SK-N-SH (cell line): ENCODE data around the gene LPP. TPM values are rescaled to one million over a fixed set of nuclear protein-coding genes. Genes with fewer than 3 reads are reported as not detected.

Experiments used
- CTCF ChIA-PET: fragments of 300-600, 350-600 bp; formaldehyde crosslinking; extraction: SDS; loops from one replicate; lab custom pipeline; 2021; lab: Yijun Ruan, JAX
- POLR2A ChIA-PET: fragments of 350-600 bp; sonication (Branson Sonifier 250); formaldehyde crosslinking; extraction: SDS; loops from one replicate; lab custom pipeline; 2020; ENCODE audit warnings: antibody characterized with exemption, inconsistent platforms; lab: Yijun Ruan, JAX
- DNase-seq: peaks from one replicate; pipeline ENCODE4 v3.0.0; 2012
- H2AFZ ChIP-seq: fragments of 200-600 bp; sonication (generic); 2 replicates; pipeline ENCODE4 v1.8.1; 2016; ENCODE audit warnings: antibody characterized with exemption, mild to moderate bottlenecking, low read depth
- H3F3A ChIP-seq: fragments of 200-600 bp; sonication (generic); replicated peaks from 2 replicates; pipeline ENCODE3; 2016; ENCODE audit warnings: antibody characterized with exemption, mild to moderate bottlenecking; ENCODE audit not compliant: insufficient read depth
- H3K27ac ChIP-seq, 2 experiments: fragments of 200-500 bp in 1 of 2; fragments of 200-600 bp in 1 of 2; sonication (Bioruptor generic) in 1 of 2; sonication (generic), shearing (Covaris generic) in 1 of 2; 2 replicates each; pipeline versions ENCODE4 v1.5.1 to v1.6.1; 2014 to 2016; ENCODE audit warnings: low read depth in 2 of 2, inconsistent platforms in 1 of 2, low read length in 1 of 2, mild to moderate bottlenecking in 1 of 2, mixed read lengths in 1 of 2
- H3K27me3 ChIP-seq: fragments of 200-600 bp; sonication (generic), shearing (Covaris generic); 2 replicates; pipeline ENCODE4 v1.6.1; 2016; ENCODE audit warnings: mixed run types; ENCODE audit not compliant: insufficient read depth
- H3K36me3 ChIP-seq, 2 experiments: fragments of 200-500 bp in 1 of 2; fragments of 200-600 bp in 1 of 2; sonication (Bioruptor generic) in 1 of 2; sonication (generic) in 1 of 2; replicated peaks in 1 of 2; 2 replicates each; pipeline versions ENCODE3 to v1.5.1; 2014 to 2016; ENCODE audit warnings: low read length in 1 of 2, mild to moderate bottlenecking in 1 of 2; ENCODE audit not compliant: insufficient read depth in 2 of 2, control insufficient read depth in 1 of 2
- H3K4me1 ChIP-seq, 2 experiments: fragments of 200-500 bp in 1 of 2; fragments of 200-600 bp in 1 of 2; sonication (Bioruptor generic) in 1 of 2; sonication (generic), shearing (Covaris generic) in 1 of 2; 2 replicates each; pipeline versions ENCODE4 v1.5.1 to v1.6.1; 2014 to 2016; ENCODE audit warnings: low read depth in 1 of 2, low read length in 1 of 2, mixed run types in 1 of 2; ENCODE audit not compliant: insufficient read depth in 2 of 2, control insufficient read depth in 1 of 2
- H3K4me2 ChIP-seq: fragments of 200-600 bp; sonication (generic), shearing (Covaris generic); 2 replicates; pipeline ENCODE4 v1.6.1; 2017; ENCODE audit warnings: mixed run types
- H3K4me3 ChIP-seq, 2 experiments: fragments of 200-500 bp in 1 of 2; fragments of 200-600 bp in 1 of 2; sonication (Bioruptor generic) in 1 of 2; sonication (generic), shearing (Covaris generic) in 1 of 2; 2 replicates each; pipeline versions ENCODE4 v1.5.1 to v1.8.1; 2014 to 2016; ENCODE audit warnings: low read depth in 2 of 2, inconsistent platforms in 1 of 2, low read length in 1 of 2, mild to moderate bottlenecking in 1 of 2, mixed read lengths in 1 of 2, moderate library complexity in 1 of 2
- H3K79me2 ChIP-seq: fragments of 200-600 bp; sonication (generic); 2 replicates; pipeline ENCODE4 v1.8.1; 2017; ENCODE audit warnings: mild to moderate bottlenecking; ENCODE audit not compliant: insufficient read depth
- H3K9ac ChIP-seq: fragments of 200-600 bp; sonication (generic); 2 replicates; pipeline ENCODE4 v1.6.1; 2017; ENCODE audit warnings: mixed run types
- H3K9me2 ChIP-seq: fragments of 200-600 bp; sonication (generic); 2 replicates; pipeline ENCODE4 v1.6.1; 2017; ENCODE audit warnings: mixed run types
- H3K9me3 ChIP-seq: fragments of 200-600 bp; sonication (generic); 2 replicates; pipeline ENCODE4 v1.6.1; 2017; ENCODE audit warnings: mixed run types, mild to moderate bottlenecking, moderate library complexity
- H4K20me1 ChIP-seq: fragments of 200-600 bp; sonication (generic); 2 replicates; pipeline ENCODE4 v1.6.1; 2017; ENCODE audit warnings: mild to moderate bottlenecking, mixed run types; ENCODE audit not compliant: insufficient read depth
- ELF1 ChIP-seq: IDR thresholded peaks from 2 replicates; pipeline ENCODE4 v1.4.0; 2012
- EP300 ChIP-seq, 2 experiments: IDR thresholded peaks; 2 replicates each; pipeline versions ENCODE4 v1.4.0 to v1.6.1; 2012; ENCODE audit warnings: borderline replicate concordance in 1 of 2, low read depth in 1 of 2, low read length in 1 of 2
- EZH2phosphoT487 ChIP-seq: fragments of 200-600 bp; sonication (generic); IDR thresholded peaks from 2 replicates; pipeline ENCODE4 v1.6.1; 2017; ENCODE audit warnings: low read depth, mixed run types, mild to moderate bottlenecking, antibody characterized with exemption, moderate library complexity, borderline replicate concordance
- FOSL2 ChIP-seq: IDR thresholded peaks from 2 replicates; pipeline ENCODE4 v1.4.0; 2012; ENCODE audit warnings: low read depth, mild to moderate bottlenecking, moderate library complexity, borderline replicate concordance
- FOXM1 ChIP-seq: IDR thresholded peaks from 2 replicates; pipeline ENCODE4 v1.4.0; 2012; ENCODE audit warnings: low read depth, mild to moderate bottlenecking
- GABPA ChIP-seq: IDR thresholded peaks from 2 replicates; pipeline ENCODE4 v1.4.0; 2012; ENCODE audit warnings: low read depth, mild to moderate bottlenecking
- JUND ChIP-seq: IDR thresholded peaks from 2 replicates; pipeline ENCODE4 v1.4.0; 2012
- MAX ChIP-seq: IDR thresholded peaks from 2 replicates; pipeline ENCODE4 v1.4.0; 2012; ENCODE audit warnings: low read depth
- MEF2A ChIP-seq: IDR thresholded peaks from 2 replicates; pipeline ENCODE4 v1.4.0; 2012; ENCODE audit warnings: low read depth, borderline replicate concordance
- MXI1 ChIP-seq: IDR thresholded peaks from 2 replicates; pipeline ENCODE4 v1.6.1; 2012; ENCODE audit warnings: mild to moderate bottlenecking, low read depth, low read length, improper control_type of control experiment
- NRF1 ChIP-seq: IDR thresholded peaks from 2 replicates; pipeline ENCODE4 v1.6.1; 2012; ENCODE audit warnings: low read depth, mild to moderate bottlenecking, low read length
- PBX3 ChIP-seq: IDR thresholded peaks from 2 replicates; pipeline ENCODE4; 2012
- POLR2AphosphoS5 ChIP-seq: IDR thresholded peaks from 2 replicates; pipeline ENCODE4 v1.6.1; 2012; ENCODE audit warnings: low read depth, low read length
- RCOR1 ChIP-seq: fragments of 150-350 bp; IDR thresholded peaks from 2 replicates; pipeline ENCODE4 v1.6.1; 2017; ENCODE audit warnings: antibody characterized with exemption, low read length
- SIN3A ChIP-seq: IDR thresholded peaks from 2 replicates; pipeline ENCODE4 v1.6.1; 2012; ENCODE audit warnings: low read depth, mild to moderate bottlenecking, low read length, moderate library complexity, borderline replicate concordance
- SMC3 ChIP-seq: IDR thresholded peaks from 2 replicates; pipeline ENCODE4 v1.6.1; 2012; ENCODE audit warnings: low read depth, low read length, improper control_type of control experiment
- TAF1 ChIP-seq: IDR thresholded peaks from 2 replicates; pipeline ENCODE4 v1.6.1; 2012; ENCODE audit warnings: low read depth, mild to moderate bottlenecking, low read length, moderate library complexity, borderline replicate concordance
- TCF12 ChIP-seq: IDR thresholded peaks from 2 replicates; pipeline ENCODE4 v1.4.0; 2012
- YY1 ChIP-seq: IDR thresholded peaks from 2 replicates; pipeline ENCODE4 v1.4.0; 2012; ENCODE audit warnings: low read depth, mild to moderate bottlenecking
- WGBS: methylation state at CpG from one replicate; pipeline ENCODE4 v1.1.6; 2017; ENCODE audit warnings: low lambda C conversion rate; 5-methylcytosine and 5-hydroxymethylcytosine counted together
- polyA plus RNA-seq, 3 experiments: library from polyadenylated mRNA; depleted of rRNA; stranded (reverse); fragments of >200 nt; gene quantifications; 2 replicates each; pipeline ENCODE4 v1.2.3, GENCODE V29; 2012
- TF ChIP-seq, protein P1 (sequence below): IDR thresholded peaks from 2 replicates; pipeline ENCODE4 v1.4.0; 2012; ENCODE audit warnings: low read depth, borderline replicate concordance
- TF ChIP-seq, protein P2 (sequence below): IDR thresholded peaks from 2 replicates; pipeline ENCODE4 v1.6.1; 2012; ENCODE audit warnings: mild to moderate bottlenecking, low read depth, low read length, moderate library complexity

Gene LPP
- polyA plus RNA-seq, 1 of the 3 experiments (the other 2 are of a cell fraction) = 6.6 TPM

GRCh38 chr3:188417766-188418165, 263.8 kb downstream of the LPP start:
- ChIA-PET POLR2A (no interaction called here), CTCF (no interaction called here)
- Histone ChIP-seq H3K9me3 (no peaks in the 10 kb centered on the region), H3K4me2 (no peak overlapping the region), H3K9me2 (no peaks in the 10 kb centered on the region), H3K36me3 (peaks cover 0 to 19% of the 10 kb centered on the region in 2 experiments), H3K4me1 (peaks cover 0 to 22% of the 10 kb centered on the region in 2 experiments; a peak in 3 of 4 replicates), H2AFZ (no peak overlapping the region), H3K4me3 (no peak overlapping the region), H3K9ac (no peak overlapping the region), H3K27me3 (no peaks in the 10 kb centered on the region), H4K20me1 (no peaks in the 10 kb centered on the region), H3F3A (peaks cover 40% of the 10 kb centered on the region), H3K27ac (no peak overlapping the region), H3K79me2 (peaks cover 85% of the 10 kb centered on the region)
- no peak for TF ChIP-seq POLR2AphosphoS5
- no peak for TF ChIP-seq TAF1
- no peak for TF ChIP-seq ELF1
- WGBS = 58% methylated on average over 3 of the region's 3 CpGs
- no peak for DNase-seq

GRCh38 chr3:188421151-188421821, 267.3 kb downstream of the LPP start:
- POLR2A ChIA-PET = no interaction called here
- 20% methylated on average over 2 of the region's 2 CpGs for WGBS
- TF ChIP-seq, protein P1, sequence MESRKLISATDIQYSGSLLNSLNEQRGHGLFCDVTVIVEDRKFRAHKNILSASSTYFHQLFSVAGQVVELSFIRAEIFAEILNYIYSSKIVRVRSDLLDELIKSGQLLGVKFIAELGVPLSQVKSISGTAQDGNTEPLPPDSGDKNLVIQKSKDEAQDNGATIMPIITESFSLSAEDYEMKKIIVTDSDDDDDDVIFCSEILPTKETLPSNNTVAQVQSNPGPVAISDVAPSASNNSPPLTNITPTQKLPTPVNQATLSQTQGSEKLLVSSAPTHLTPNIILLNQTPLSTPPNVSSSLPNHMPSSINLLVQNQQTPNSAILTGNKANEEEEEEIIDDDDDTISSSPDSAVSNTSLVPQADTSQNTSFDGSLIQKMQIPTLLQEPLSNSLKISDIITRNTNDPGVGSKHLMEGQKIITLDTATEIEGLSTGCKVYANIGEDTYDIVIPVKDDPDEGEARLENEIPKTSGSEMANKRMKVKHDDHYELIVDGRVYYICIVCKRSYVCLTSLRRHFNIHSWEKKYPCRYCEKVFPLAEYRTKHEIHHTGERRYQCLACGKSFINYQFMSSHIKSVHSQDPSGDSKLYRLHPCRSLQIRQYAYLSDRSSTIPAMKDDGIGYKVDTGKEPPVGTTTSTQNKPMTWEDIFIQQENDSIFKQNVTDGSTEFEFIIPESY = no peak
- TF ChIP-seq MAX = peak; percentile 50; the same call in 1 of the 2 replicates
- TF ChIP-seq RCOR1 = no peak
- peak; percentile 85 for TF ChIP-seq FOSL2
- no peak for TF ChIP-seq NRF1
- no peak for TF ChIP-seq SMC3
- peak; percentile 69; the same call in 1 of the 2 replicates for TF ChIP-seq POLR2AphosphoS5
- TF ChIP-seq TCF12 = peak; percentile 95
- peak in 1 of 2 experiments; percentile 74; a peak in 1 of 4 replicates for TF ChIP-seq EP300 (IDR thresholded peaks at IDR 0.05; ENCODE audit: borderline replicate concordance in 1 of 2, low read depth in 1 of 2, low read length in 1 of 2)
- peak; percentile 92 for TF ChIP-seq JUND
- TF ChIP-seq FOXM1 = peak; percentile 49; the same call in 1 of the 2 replicates
- peak; percentile 78 for TF ChIP-seq PBX3
- no peak for TF ChIP-seq TAF1
- TF ChIP-seq MEF2A = peak; percentile 78
- no peak for TF ChIP-seq ELF1
- TF ChIP-seq, protein P2, sequence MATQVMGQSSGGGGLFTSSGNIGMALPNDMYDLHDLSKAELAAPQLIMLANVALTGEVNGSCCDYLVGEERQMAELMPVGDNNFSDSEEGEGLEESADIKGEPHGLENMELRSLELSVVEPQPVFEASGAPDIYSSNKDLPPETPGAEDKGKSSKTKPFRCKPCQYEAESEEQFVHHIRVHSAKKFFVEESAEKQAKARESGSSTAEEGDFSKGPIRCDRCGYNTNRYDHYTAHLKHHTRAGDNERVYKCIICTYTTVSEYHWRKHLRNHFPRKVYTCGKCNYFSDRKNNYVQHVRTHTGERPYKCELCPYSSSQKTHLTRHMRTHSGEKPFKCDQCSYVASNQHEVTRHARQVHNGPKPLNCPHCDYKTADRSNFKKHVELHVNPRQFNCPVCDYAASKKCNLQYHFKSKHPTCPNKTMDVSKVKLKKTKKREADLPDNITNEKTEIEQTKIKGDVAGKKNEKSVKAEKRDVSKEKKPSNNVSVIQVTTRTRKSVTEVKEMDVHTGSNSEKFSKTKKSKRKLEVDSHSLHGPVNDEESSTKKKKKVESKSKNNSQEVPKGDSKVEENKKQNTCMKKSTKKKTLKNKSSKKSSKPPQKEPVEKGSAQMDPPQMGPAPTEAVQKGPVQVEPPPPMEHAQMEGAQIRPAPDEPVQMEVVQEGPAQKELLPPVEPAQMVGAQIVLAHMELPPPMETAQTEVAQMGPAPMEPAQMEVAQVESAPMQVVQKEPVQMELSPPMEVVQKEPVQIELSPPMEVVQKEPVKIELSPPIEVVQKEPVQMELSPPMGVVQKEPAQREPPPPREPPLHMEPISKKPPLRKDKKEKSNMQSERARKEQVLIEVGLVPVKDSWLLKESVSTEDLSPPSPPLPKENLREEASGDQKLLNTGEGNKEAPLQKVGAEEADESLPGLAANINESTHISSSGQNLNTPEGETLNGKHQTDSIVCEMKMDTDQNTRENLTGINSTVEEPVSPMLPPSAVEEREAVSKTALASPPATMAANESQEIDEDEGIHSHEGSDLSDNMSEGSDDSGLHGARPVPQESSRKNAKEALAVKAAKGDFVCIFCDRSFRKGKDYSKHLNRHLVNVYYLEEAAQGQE = no peak
- TF ChIP-seq EZH2phosphoT487 = no peak
- TF ChIP-seq MXI1 = no peak
- TF ChIP-seq GABPA = no peak
- no peak for TF ChIP-seq SIN3A
- TF ChIP-seq YY1 = peak; percentile 64; the same call in 1 of the 2 replicates

More at GRCh38 chr3:188421151-188421821, 267.3 kb downstream of the LPP start:
- H3K36me3 ChIP-seq = peaks cover 0 to 17% of the 10 kb centered on the region in 2 experiments
- no peaks in the 10 kb centered on the region for H4K20me1 ChIP-seq
- peaks cover 90% of the 10 kb centered on the region for H3K79me2 ChIP-seq
- H3F3A ChIP-seq = peaks cover 37% of the 10 kb centered on the region
- no peak overlapping the region for H3K9ac ChIP-seq
- no peak overlapping the region; a peak in 1 of 4 replicates for H3K4me3 ChIP-seq
- H2AFZ ChIP-seq = no peak overlapping the region
- peaks cover 0 to 18% of the 10 kb centered on the region in 2 experiments; a peak in 3 of 4 replicates for H3K4me1 ChIP-seq
- H3K4me2 ChIP-seq = peak overlapping the region; percentile 51; the same call in 1 of the 2 replicates
- H3K9me2 ChIP-seq = no peaks in the 10 kb centered on the region
- CTCF ChIA-PET = no interaction called here
- no peak for DNase-seq
- no peaks in the 10 kb centered on the region for H3K27me3 ChIP-seq
- H3K27ac ChIP-seq = peak overlapping the region; percentile 76 to 81
- no peaks in the 10 kb centered on the region for H3K9me3 ChIP-seq
